CD4-positive, alpha-beta T cell (primary cell): ENCODE results near the gene EXOC8. TPM values are rescaled to one million over a fixed set of nuclear protein-coding genes. Genes with fewer than 3 reads are reported as not detected.
A peak's percentile ranks its signal among the peaks of the same experiment; 100 is the strongest.

Source experiments
- ATAC-seq: fragments of 200-7000 bp; cut with Tn5 transposase; one replicate; pipeline ENCODE4 v1.10.0; 2022; ENCODE audit warnings: mild to moderate bottlenecking; ENCODE audit not compliant: poor library complexity
- CTCF ChIA-PET: fragments of 350-600 bp; sonication (Branson Sonifier 250); formaldehyde crosslinking; loops from one replicate; lab custom pipeline; 2021; ENCODE audit warnings: antibody characterized with exemption, inconsistent platforms; lab: Charles Lee
- POLR2A ChIA-PET: fragments of 350-600 bp; sonication (Branson Sonifier 250); formaldehyde crosslinking; loops from one replicate; lab custom pipeline; 2021; ENCODE audit warnings: antibody characterized with exemption, inconsistent platforms; lab: Charles Lee
- DNase-seq, 14 experiments: peaks; one replicate each; pipeline ENCODE4 v3.0.0-alpha.2; 2013 to 2020; ENCODE audit warnings: mixed read lengths in 2 of 14
- H3K27ac ChIP-seq, 2 donors: one replicate each; pipeline versions ENCODE4 v1.5.1 to v1.7.0; 2013; ENCODE audit warnings: low read length in 2 of 2, low read depth in 1 of 2, mild to moderate bottlenecking in 1 of 2
- H3K27me3 ChIP-seq, 2 experiments: 1 replicate in 1 of 2; 2 replicates in 1 of 2; pipeline versions ENCODE4 v1.6.1 to v1.7.0; 2013; ENCODE audit warnings: low read length in 2 of 2, control low read depth in 1 of 2, mild to moderate bottlenecking in 1 of 2, moderate library complexity in 1 of 2; ENCODE audit not compliant: insufficient read depth in 2 of 2, control insufficient read depth in 1 of 2
- H3K36me3 ChIP-seq: one replicate; pipeline ENCODE4 v1.6.1; 2013; ENCODE audit warnings: low read length, control low read depth; ENCODE audit not compliant: insufficient read depth
- H3K4me1 ChIP-seq: one replicate; pipeline ENCODE4 v1.6.1; 2013; ENCODE audit warnings: low read length, control low read depth; ENCODE audit not compliant: insufficient read depth
- H3K4me3 ChIP-seq: one replicate; pipeline ENCODE4 v1.5.1; 2013; ENCODE audit warnings: mild to moderate bottlenecking, low read length, moderate library complexity
- H3K9me3 ChIP-seq, 2 experiments: 1 replicate in 1 of 2; 2 replicates in 1 of 2; pipeline versions ENCODE4 v1.6.1 to v1.7.0; 2013; ENCODE audit warnings: low read length in 2 of 2, mild to moderate bottlenecking in 2 of 2, control low read depth in 1 of 2, moderate library complexity in 1 of 2; ENCODE audit not compliant: control insufficient read depth in 1 of 2, insufficient read depth in 1 of 2
- H3K27ac Mint-ChIP-seq: one replicate; pipeline ENCODE4 v1.8.0; 2020; ENCODE audit warnings: mixed read lengths
- H3K27me3 Mint-ChIP-seq: one replicate; pipeline ENCODE4 v1.8.0; 2021; ENCODE audit warnings: mixed read lengths
- H3K36me3 Mint-ChIP-seq: one replicate; pipeline ENCODE4 v1.8.0; 2021; ENCODE audit warnings: low read depth, mixed read lengths
- H3K4me1 Mint-ChIP-seq: one replicate; pipeline ENCODE4 v1.8.0; 2021; ENCODE audit warnings: low read depth, mixed read lengths
- H3K4me3 Mint-ChIP-seq: one replicate; pipeline ENCODE4 v1.8.0; 2020; ENCODE audit warnings: mild to moderate bottlenecking, mixed read lengths
- H3K9me3 Mint-ChIP-seq: one replicate; pipeline ENCODE4 v1.8.0; 2020; ENCODE audit warnings: mixed read lengths
- CTCF ChIP-seq: fragments of 200-600 bp; IDR thresholded peaks from one replicate; pipeline ENCODE4 v1.8.0; 2022; ENCODE audit warnings: antibody characterized with exemption, mild to moderate bottlenecking
- intact Hi-C, 2 experiments: fragments of 100-400 bp; cut with DNase I in 1 of 2; cut with micrococcal nuclease in 1 of 2; formaldehyde crosslinking; loops; one replicate each; pipeline versions ENCODE4 v1.15.1 to v1.9.0; 2023 to 2025; cut with DNase I, micrococcal nuclease
- total RNA-seq, 174 experiments: library from RNA in 2 of 174; stranded (reverse) in 2 of 174; gene quantifications; one replicate each; pipeline ENCODE4 v1.2.3 and lab custom pipeline; 2021 to 2026

The EXOC8 gene
- total RNA-seq, 2 experiments from 2014 or later: 28.0 to 31.9 TPM

- ChIA-PET POLR2A (interaction anchor here (1.7 kb wide), 1 partner anchor 18 kb away, joined by 3 read pairs; no protein-coding TSS in a partner anchor), CTCF (interaction anchor here (1.0 kb wide), 1 partner anchor 195 kb away, joined by 3 read pairs; no protein-coding TSS in a partner anchor)
- ATAC-seq (no peak), DNase-seq (peak in 2 of 14 experiments; percentile 7 to 20)
- H3K27me3 ChIP-seq: no peaks in the 10 kb centered on the region
- H3K27ac Mint-ChIP-seq: peak overlapping the region; percentile 100
- H3K9me3 Mint-ChIP-seq: peaks cover 9% of the 10 kb centered on the region
- H3K9me3 ChIP-seq: peaks cover 0 to 18% of the 10 kb centered on the region in 2 experiments
- peak overlapping the region; percentile 99 for H3K4me3 Mint-ChIP-seq
- no peak overlapping the region for H3K27ac ChIP-seq
- H3K4me3 ChIP-seq: peak overlapping the region; percentile 97
- H3K36me3 ChIP-seq: peaks cover 12% of the 10 kb centered on the region
- peaks cover 47% of the 10 kb centered on the region for H3K4me1 ChIP-seq
- intact Hi-C loops: loop anchor here (2.0 to 10.0 kb wide), 6 partner anchors 86 to 694 kb away; partner anchors contain the start of genes GNPAT (in 2 of the 2), ARV1 (in 1 of the 2), COG2 (in 1 of the 2) and EGLN1 (in 1 of the 2)
- peaks cover 82% of the 10 kb centered on the region for H3K4me1 Mint-ChIP-seq
- peaks cover 87% of the 10 kb centered on the region for H3K36me3 Mint-ChIP-seq
- peaks cover 5% of the 10 kb centered on the region for H3K27me3 Mint-ChIP-seq
- no peak for TF ChIP-seq CTCF
Measured at GRCh38 chr1:231335663-231336602, 1.7 kb downstream of the EXOC8 start.

- Mint-ChIP-seq H3K36me3 (peaks cover 82% of the 10 kb centered on the region), H3K9me3 (peaks cover 9% of the 10 kb centered on the region), H3K27me3 (peaks cover 5% of the 10 kb centered on the region), H3K4me3 (peak overlapping the region; percentile 99), H3K27ac (peak overlapping the region; percentile 100), H3K4me1 (peaks cover 89% of the 10 kb centered on the region)
- intact Hi-C loops: loop anchor here (5.0 to 10.0 kb wide), 6 partner anchors 87 to 1992 kb away; partner anchors contain the start of genes ARV1 (in 1 of the 2), COG2 (in 1 of the 2), EGLN1 (in 1 of the 2) and GNPAT (in 1 of the 2)
- no peaks in the 10 kb centered on the region for H3K27me3 ChIP-seq
- ChIA-PET POLR2A (no interaction called here), CTCF (interaction anchor here (1.0 to 1.8 kb wide), 2 partner anchors 196 to 269 kb away, joined by 3 to 4 read pairs; no protein-coding TSS in a partner anchor)
- peaks cover 6% of the 10 kb centered on the region for H3K36me3 ChIP-seq
- peaks cover 45% of the 10 kb centered on the region for H3K4me1 ChIP-seq
- H3K4me3 ChIP-seq: peak overlapping the region; percentile 97
- TF ChIP-seq CTCF: no peak
- no peak for ATAC-seq
- H3K27ac ChIP-seq: no peak overlapping the region
- H3K9me3 ChIP-seq: peaks cover 0 to 18% of the 10 kb centered on the region in 2 experiments
- DNase-seq: no peak
Measured at GRCh38 chr1:231334952-231335351, 2.7 kb downstream of the EXOC8 start.

GRCh38 chr1:231334079-231334666, 3.5 kb downstream of the EXOC8 start:
- Mint-ChIP-seq H3K36me3 (peaks cover 75% of the 10 kb centered on the region), H3K27ac (peak overlapping the region; percentile 20)

More at GRCh38 chr1:231334079-231334666, 3.5 kb downstream of the EXOC8 start:
- Histone ChIP-seq H3K27me3 (no peaks in the 10 kb centered on the region), H3K36me3 (peaks cover 6% of the 10 kb centered on the region), H3K4me1 (peaks cover 37% of the 10 kb centered on the region), H3K4me3 (peak overlapping the region; percentile 17), H3K27ac (no peak overlapping the region), H3K9me3 (peaks cover 0 to 18% of the 10 kb centered on the region in 2 experiments)
- intact Hi-C loops: loop anchor here (5.0 to 10.0 kb wide), 2 partner anchors 89 to 1993 kb away; partner anchors contain the start of genes GNPAT (in 1 of the 2) and MAP3K21 (in 1 of the 2)
- Mint-ChIP-seq H3K4me3 (peak overlapping the region; percentile 18), H3K4me1 (peaks cover 82% of the 10 kb centered on the region), H3K27me3 (peaks cover 5% of the 10 kb centered on the region), H3K9me3 (peaks cover 9% of the 10 kb centered on the region)
- ChIA-PET CTCF (interaction anchor here (1.8 kb wide), 1 partner anchor 269 kb away, joined by 4 read pairs; no protein-coding TSS in a partner anchor), POLR2A (no interaction called here)
- DNase-seq (no peak), ATAC-seq (no peak)
- no peak for TF ChIP-seq CTCF
